HFF-Myc (cell line): Measurements from ENCODE around the gene LRCOL1.
A peak's percentile ranks its signal among the peaks of the same experiment; 100 is the strongest.

Experiments
- DNase-seq: peaks from one replicate; pipeline ENCODE4 v3.0.0-alpha.2; 2011; ENCODE audit warnings: low read depth; ENCODE audit errors: extremely low read depth
- H3K4me3 ChIP-seq: replicated peaks from 2 replicates; pipeline ENCODE4 v1.5.1; 2011; ENCODE audit warnings: low read depth, mild to moderate bottlenecking, control low read depth, low read length
- TF ChIP-seq, protein P1 (sequence below): IDR thresholded peaks from 2 replicates; pipeline ENCODE4 v1.5.1; 2012; ENCODE audit warnings: mild to moderate bottlenecking, low read depth, low read length, control low read depth; ENCODE audit errors: missing control alignments

Gene LRCOL1

DNA sequence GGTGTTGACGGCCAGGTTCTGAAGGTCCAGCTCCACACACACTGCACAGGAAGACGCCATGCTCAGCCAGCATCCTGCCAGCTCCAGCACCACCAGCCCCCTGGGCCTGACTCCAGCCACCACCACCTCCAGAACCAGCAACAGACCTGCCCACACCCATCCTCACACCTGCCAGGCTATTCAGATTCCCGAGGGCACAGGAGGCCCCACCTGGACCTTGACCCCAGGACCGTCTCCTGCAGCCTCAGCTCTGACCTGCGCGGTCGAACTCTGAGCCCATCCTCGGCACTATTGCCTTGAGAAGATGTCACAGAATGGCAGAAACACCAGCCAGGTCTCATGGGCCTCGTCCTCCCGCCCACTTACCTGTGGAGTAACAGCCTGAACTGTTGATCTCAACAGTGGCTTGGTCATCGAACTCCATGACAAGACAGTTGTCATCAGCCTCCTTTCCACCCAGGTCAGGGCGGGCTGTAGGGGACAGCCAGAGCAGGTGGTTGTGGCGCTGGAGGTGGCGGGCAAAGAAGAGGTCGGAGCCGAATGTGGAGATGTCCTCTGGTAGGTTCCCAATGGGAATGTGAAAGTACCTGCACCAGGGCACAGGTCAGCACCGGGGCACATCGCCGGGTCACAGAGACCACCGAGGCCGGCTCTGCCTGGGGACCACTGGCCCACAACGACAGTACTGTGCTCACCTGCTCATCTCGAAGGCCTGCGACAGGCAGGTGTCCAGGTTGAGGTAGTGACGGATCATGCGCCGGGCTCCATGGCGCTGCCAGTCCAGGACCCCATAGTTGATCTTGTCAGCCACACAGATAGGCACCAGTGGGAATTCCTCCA, 31.6 kb upstream of the LRCOL1 start:
- H3K4me3 ChIP-seq, result no peak overlapping the region
- DNase-seq, result no peak
- TF ChIP-seq, protein P1, sequence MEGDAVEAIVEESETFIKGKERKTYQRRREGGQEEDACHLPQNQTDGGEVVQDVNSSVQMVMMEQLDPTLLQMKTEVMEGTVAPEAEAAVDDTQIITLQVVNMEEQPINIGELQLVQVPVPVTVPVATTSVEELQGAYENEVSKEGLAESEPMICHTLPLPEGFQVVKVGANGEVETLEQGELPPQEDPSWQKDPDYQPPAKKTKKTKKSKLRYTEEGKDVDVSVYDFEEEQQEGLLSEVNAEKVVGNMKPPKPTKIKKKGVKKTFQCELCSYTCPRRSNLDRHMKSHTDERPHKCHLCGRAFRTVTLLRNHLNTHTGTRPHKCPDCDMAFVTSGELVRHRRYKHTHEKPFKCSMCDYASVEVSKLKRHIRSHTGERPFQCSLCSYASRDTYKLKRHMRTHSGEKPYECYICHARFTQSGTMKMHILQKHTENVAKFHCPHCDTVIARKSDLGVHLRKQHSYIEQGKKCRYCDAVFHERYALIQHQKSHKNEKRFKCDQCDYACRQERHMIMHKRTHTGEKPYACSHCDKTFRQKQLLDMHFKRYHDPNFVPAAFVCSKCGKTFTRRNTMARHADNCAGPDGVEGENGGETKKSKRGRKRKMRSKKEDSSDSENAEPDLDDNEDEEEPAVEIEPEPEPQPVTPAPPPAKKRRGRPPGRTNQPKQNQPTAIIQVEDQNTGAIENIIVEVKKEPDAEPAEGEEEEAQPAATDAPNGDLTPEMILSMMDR, result no peak

DNA sequence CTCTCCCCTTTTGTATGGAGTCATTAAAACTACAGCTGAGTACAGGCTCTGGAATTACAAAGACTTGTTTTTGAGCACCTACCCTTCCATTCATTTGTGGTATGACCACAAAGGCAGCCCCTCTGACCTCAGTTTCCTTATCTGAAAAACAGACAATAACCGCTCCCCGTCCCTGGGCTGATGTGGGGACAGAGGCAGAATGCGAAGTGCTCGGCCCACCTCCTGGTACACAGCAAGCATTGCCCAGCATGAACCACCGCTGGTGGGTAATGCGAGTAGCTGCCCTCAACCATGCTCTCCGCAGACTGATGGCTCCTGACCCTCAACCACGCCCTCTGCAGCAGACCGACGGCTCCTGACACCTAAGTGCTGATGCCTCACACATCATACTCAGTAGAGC, 30.6 kb upstream of the LRCOL1 start:
- TF ChIP-seq, protein P1, result no peak
- no peak for DNase-seq
- H3K4me3 ChIP-seq, result no peak overlapping the region

DNA sequence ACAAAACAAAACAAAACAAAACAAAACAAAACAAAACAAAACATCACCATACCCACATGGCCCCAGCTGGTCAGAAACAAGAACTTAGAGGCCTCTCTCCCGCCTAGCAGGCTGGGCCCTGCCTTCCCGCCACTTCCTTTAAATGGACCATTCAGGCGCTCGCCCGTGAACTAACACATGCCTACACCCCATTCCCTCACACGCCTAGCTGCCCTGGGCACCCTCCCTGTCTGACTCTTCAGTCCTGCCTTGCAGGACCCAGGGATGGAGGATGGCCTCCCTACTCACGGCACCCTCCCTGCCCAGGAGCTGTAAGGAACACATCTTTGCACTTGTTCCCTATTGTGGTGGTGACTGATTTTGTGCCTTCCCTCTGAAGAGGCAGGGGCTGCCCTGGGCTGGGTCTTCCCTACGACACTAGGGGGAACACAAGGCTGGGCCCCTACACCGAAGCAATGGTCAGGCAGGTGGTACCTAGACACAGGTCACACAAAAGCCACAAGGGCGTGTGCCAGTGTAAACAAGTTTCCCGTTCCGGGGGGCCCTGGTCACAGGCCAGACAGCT, 29.7 kb upstream of the LRCOL1 start:
- DNase-seq, result no peak
- TF ChIP-seq, protein P1, result no peak
- no peak overlapping the region for H3K4me3 ChIP-seq

DNA sequence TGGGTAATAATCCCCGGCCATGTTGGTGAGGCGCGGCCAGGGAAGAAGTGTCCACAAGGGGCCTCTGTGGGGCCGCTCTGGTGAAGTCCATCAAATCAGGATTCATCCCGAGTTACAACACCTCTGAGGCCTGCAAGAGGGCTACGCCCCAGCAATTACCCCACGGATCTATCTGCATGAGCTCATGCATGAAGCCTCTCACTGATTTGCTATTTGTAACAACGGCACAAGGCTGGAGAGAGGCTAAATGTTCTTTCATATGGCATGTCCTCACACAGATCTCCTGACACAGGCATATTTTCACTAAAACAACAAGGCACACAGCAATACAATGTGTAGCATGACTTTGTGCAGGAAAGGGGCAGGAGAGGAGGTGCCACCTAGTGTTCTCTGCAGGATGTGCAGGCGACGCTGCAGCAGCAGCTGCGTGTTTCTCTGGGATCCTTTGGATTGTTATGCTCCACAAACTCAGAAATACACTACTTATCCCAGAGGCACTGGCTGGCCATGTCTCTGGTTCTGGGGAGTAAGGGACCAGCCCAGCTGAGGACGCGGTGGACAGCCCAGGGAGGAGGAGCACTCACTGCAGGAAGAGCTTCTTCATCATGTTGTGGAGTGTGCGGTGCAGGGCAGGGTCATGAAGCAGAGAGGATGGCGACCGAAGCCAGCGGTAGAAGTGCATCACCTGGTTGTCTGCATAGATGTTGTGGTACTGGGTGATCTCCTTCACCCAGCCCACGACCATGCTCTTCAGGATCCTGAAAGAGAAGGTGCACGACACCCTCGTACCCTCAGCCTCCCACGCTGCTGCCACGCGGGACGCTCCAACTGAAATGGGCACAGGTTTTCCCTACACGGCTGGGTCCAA, 28.4 kb upstream of the LRCOL1 start:
- TF ChIP-seq, protein P1, result peak; percentile 80
- H3K4me3 ChIP-seq, result no peak overlapping the region
- no peak for DNase-seq

DNA sequence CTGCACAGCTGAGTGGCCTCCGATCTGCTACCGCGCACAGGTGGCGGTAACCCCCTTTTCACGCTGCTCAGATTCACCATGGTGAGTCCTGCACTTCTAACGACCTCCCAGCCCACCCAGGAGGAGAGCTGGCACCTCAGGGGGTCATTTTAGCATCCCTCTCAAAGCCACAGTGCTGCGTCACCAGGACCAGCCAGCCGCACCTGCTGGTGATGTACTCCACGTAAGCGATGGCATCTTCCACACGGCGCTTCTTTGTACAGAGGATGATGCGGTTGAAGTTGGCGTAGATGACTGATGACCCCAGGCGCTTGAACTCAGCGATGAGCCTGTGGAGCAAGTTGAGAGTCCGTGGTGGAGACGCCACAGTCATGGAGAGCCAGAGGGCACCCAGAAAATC, 27.4 kb upstream of the LRCOL1 start:
- no peak overlapping the region for H3K4me3 ChIP-seq
- TF ChIP-seq, protein P1, result no peak
- no peak for DNase-seq

DNA sequence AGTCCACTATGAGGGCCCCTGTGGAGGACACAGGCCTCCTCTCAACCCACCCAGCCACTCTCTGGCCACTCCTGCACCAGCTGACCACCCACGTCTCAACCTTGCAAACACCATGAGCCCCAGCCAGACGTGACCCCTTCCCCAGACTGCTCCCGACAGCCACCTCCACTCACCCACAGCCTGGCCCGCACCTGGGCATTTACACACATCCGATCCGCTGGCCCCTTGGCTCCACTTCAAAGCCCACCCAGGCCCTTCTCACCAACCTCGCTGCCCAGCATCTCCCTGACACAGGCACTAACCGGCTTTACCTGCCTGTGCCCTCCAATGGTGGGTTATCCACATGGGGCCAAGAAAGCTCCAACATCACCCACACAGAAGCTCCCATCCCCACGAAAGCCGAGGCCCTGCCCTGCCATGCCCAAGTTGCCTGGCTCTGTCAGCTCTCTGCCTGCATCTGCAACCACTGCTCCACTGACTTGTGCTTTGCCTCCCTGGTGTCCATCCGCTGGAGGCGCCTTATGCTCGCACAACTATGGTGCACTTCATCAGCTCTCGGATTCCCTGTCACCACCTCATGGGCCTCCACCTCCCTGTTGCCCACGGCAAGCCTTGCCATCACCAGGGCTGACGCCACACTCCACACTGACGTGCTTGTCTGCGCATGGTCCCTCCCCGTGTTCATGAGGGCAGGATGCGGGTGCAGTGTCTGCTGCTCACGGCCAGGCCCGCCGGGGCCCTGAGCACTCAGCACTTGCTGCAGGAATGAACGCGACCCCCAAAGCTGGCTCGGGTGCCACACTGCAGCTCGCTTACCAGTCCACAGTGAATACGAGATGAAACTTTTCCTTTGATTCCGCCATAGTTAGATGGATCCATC, 24.9 kb upstream of the LRCOL1 start:
- no peak overlapping the region for H3K4me3 ChIP-seq
- TF ChIP-seq, protein P1, result no peak
- DNase-seq, result no peak
